Endometrial microvascular endothelial cells (primary cell): ENCODE measurements around the gene FAM13B. TPM values are rescaled to one million over a fixed set of nuclear protein-coding genes. Genes with fewer than 3 reads are reported as not detected.
"Not testable (repeated sequence)": the region's sequence is repeated elsewhere in the genome, so short reads cannot be mapped to it uniquely, and the experiment has no call there.

ENCODE experiments used
- in situ Hi-C: cut with HindIII; loops from 2 replicates; pipeline ENCODE4 v1.10.0; 2017; ENCODE audit warnings: low sequenced_read_pairs, low pct_unique_long_range_greater_than_20kb; ENCODE audit errors: inconsistent ontology term
- total RNA-seq: library from RNA; depleted of rRNA; stranded (reverse); fragments of >200 nt; gene quantifications from one replicate; pipeline ENCODE4 v1.2.3, GENCODE V29; 2015; ENCODE audit errors: inconsistent ontology term

The FAM13B gene
- total RNA-seq, 1 donor from 2014 or later: 6.4 TPM

DNA sequence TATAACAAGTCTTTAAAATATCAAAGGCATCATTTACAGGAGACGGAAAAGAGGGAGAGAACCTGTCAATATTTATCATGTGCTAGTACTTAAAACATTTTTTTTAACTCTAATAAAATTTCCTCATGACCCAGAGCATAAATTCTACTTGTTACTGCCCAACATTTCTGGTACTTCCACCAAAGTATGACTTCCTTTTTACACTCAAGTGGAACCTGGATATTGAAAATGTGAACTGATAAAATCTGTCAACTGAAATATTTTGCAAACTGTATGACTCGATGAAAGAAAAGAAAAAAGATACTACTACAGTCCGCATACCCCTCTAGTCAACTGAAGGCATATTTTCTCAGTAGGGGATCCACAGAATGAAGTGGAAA is 37.1 kb downstream of the FAM13B start:
- in situ Hi-C loops: no loop called here

DNA sequence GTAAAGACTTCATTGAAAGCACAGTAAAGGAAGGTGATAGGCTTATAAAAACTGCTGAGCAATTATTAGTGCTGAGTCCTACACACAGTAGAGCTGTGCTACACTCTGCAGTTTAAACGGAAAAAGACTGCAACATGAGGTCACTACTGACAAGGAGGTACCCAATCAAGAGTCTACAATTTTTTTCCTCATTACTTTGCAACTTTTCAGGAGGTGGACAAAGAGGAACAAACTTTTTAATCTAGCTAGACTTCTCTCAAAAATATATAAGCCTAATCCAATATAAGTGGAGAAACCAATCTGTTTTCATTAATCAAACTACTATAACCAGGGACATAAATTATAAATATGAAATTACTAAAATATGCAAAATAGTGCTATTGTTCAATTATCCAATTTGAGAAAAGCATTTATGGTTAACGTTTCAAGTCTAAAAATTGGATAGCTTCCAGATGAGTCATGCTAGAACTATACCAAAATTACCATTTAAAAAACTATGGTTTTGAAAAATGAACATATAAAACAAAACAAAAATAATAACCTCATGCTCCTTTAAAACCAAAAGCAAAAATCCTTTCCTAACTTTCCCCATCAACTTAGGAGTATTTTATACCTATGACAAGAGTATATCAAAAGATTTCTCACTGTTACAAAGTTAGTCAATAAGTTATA is 37.7 kb downstream of the FAM13B start:
- in situ Hi-C loops: no loop called here

- in situ Hi-C loops: no loop called here
These were observed 38.3 kb downstream of the FAM13B start for GRCh38 chr5:137994556-137994955.

DNA sequence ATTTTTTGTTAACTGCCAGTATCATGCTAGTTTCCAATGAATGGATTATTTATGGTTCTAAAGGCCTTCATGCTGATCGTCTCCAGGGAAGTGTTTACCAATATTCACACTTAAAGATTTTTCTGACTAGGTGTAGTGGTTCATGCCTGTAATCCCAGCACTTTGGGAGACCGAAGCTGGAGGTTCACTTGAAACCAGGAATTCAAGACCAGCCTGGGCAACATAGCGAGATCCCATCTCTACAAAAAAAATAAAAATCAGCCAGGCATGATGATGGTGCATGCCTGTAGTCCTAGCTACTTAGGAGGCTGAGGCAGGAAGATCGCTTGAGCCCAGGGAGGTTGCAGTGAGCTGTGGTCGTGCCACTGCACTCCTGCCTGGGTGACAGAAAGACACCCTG is 43.5 kb downstream of the FAM13B start:
- in situ Hi-C loops: no loop called here

GRCh38 chr5:137975208-137975607 is 57.7 kb downstream of the FAM13B start:
- in situ Hi-C loops: no loop called here

- in situ Hi-C loops: not testable (repeated sequence)
These were observed 62.5 kb downstream of the FAM13B start for GRCh38 chr5:137970384-137970783.

- in situ Hi-C loops: no loop called here
These were observed 72.1 kb downstream of the FAM13B start for GRCh38 chr5:137960819-137961218.

DNA sequence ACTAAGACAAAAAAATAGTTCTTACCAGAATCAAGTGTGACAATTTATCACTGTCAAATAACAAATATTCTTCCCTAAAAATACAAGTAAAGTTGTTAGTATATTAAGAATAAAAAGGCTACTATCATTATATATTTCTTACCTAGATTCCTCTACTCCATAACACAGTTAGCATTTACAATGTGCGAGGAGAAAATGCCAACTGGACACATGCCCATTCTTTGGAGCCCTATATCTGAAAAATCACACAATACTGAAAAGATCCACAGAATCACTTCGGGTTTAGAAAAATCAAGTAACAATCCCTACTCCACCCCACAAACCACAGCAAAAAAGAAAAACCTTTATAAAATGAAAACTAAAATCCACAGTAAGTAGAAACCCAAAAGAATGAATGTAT is 72.7 kb downstream of the FAM13B start:
- in situ Hi-C loops: no loop called here

DNA sequence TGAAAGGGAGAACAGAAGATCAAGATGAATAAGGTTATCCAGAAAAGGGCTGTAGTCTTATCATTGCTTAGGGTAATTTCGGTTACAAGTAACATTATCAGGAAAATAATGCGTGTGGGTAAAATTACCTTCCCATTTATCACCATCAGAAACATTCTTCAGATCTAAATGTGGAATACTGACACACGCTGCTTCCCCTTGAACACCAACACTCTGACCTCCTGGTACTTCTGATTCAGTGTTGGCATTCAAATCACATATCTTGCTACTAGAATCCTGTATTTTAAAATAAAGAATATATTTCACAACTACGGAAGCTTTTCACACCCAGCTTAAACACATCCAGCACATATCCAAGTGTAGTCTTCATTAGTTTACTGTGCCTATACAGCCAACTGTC is 73.4 kb downstream of the FAM13B start:
- in situ Hi-C loops: no loop called here

GRCh38 chr5:137957948-137958347 is 74.9 kb downstream of the FAM13B start:
- in situ Hi-C loops: no loop called here

DNA sequence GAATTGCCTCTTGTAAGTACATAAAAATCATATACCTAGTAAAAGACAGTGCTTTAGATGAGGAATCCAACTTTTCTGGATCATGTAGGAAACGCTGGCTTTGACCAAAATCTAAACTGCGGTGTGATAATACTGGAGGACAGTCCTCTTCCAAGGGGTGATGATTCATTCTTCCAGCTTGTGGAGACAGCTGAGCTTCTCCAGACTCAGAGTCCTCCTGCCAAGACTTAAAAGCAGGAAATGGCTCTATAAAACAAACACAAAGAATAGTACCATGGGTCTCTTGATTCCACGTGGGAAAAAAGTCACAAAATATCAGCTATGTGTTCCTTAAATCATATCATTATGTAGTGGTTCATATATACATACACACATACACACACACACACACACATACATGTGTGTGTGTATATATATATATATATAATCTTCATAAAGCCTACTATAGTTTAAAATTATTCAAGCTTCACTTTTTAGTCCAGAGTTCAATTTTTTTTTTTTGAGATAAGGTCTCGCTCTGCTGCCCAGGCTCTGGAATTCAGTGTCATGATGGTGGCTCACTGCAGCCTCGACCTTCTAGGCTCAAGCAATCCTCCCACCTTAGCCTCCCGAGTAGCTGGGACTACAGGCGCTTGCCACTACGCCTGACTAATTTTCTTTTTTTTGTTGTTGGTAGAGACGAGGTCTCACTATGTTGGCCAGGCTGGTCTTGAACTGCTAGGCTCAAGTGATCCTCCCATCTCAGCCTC is 78.6 kb downstream of the FAM13B start:
- in situ Hi-C loops: no loop called here

GRCh38 chr5:137945825-137946224 is 87.1 kb downstream of the FAM13B start:
- in situ Hi-C loops: no loop called here

GRCh38 chr5:137944280-137944679 is 88.6 kb downstream of the FAM13B start:
- in situ Hi-C loops: not testable (repeated sequence)

GRCh38 chr5:137939331-137939730 is 93.5 kb downstream of the FAM13B start:
- in situ Hi-C loops: no loop called here

GRCh38 chr5:137938751-137939143 is 94.1 kb downstream of the FAM13B start:
- in situ Hi-C loops: no loop called here

DNA sequence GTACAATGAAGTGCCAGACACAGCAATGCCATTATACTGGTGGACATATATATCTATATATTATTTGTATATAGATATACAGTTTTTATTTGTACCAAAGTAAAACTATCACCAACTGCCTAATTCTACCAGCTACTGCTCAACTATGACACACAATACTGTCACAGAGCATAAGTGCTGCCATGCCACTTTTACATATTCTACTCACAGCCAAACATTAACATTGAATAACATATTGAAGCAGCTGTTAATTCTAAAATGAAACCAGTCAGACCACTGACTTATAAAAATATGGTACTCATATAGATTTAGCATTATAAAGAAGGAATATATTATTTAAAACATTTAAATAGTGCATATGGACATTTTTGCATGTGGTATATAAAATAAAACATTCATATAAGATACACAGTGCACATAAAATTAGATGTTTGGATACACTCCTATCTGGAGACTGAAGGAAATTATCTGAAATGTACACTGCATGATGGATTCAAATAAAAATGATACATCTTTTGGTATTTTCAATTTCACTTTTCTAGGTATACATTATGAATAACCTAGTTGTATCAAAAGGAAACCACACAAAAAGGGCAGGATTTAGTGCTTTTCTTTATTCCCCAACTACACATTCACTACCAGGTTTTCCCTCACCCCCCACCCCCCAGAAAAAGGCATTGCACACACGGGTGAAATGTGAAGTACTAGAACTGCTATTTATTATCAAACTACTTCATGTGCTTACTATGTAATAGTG is 94.7 kb downstream of the FAM13B start:
- in situ Hi-C loops: no loop called here

DNA sequence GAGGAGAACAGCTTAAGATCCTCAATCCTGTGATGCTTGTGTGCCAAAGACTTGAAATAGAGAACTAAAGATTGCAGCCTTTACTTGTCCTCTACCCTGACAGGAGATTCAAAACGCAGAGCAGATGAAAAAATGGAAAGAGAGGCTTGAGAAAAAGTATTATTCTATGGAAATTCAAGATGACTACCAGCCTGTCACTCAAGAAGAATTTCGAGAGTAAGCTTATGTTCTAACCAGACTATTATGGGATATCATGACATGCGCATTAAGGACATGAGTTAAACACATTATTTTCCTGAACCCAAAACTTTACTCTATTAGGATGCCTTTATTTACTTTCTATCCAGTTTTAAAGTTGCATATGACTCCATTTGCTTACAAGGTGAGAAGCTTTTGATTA is 97.2 kb downstream of the FAM13B start:
- in situ Hi-C loops: no loop called here

- in situ Hi-C loops: no loop called here
These were observed 97.7 kb downstream of the FAM13B start for GRCh38 chr5:137935190-137935589.

DNA sequence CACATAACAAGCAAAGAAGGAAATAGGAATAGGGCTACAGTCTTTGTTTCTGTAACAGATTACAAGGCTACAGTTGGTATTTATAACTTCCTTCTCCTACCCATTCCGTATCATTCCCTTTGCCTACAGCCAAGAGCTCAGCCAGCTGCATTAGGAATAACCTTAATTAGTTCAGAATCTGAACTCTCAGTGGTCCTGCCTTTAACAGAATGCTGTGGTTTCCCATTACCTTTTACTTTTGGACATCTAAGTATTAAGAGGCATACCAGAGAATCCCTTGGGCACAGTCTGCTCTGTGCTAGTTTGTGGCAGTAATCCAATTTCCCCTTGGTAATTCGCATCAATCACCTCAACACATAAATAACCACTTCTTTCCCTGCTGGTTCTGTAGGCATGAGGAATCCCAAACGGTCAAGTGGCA is 99.4 kb downstream of the FAM13B start:
- in situ Hi-C loops: no loop called here

- in situ Hi-C loops: no loop called here
These were observed 100.1 kb downstream of the FAM13B start for GRCh38 chr5:137932800-137933199.
